BLaER1 (cell line): ENCODE results near the gene LEP.

ENCODE experiments used
- H3K27ac ChIP-seq: shearing (Covaris generic); formaldehyde crosslinking; 2 replicates; pipeline ENCODE4 v1.8.1; 2022
- H3K27me3 ChIP-seq: shearing (Covaris generic); formaldehyde crosslinking; 2 replicates; pipeline ENCODE4 v1.8.1; 2022
- H3K36me3 ChIP-seq: shearing (Covaris generic); formaldehyde crosslinking; 2 replicates; pipeline ENCODE4 v1.8.1; 2022
- H3K4me1 ChIP-seq: shearing (Covaris generic); formaldehyde crosslinking; 2 replicates; pipeline ENCODE4 v1.8.1; 2022
- H3K4me2 ChIP-seq: shearing (Covaris generic); formaldehyde crosslinking; 2 replicates; pipeline ENCODE4 v1.8.1; 2022
- H3K4me3 ChIP-seq: shearing (Covaris generic); formaldehyde crosslinking; 2 replicates; pipeline ENCODE4 v1.8.1; 2022
- H3K9ac ChIP-seq: shearing (Covaris generic); formaldehyde crosslinking; 2 replicates; pipeline ENCODE4 v1.8.1; 2022
- H3K9me3 ChIP-seq: shearing (Covaris generic); formaldehyde crosslinking; 2 replicates; pipeline ENCODE4 v1.8.1; 2022
- H4K20me1 ChIP-seq: shearing (Covaris generic); formaldehyde crosslinking; 2 replicates; pipeline ENCODE4 v1.8.1; 2022
- Cebpa-rat ChIP-seq: shearing (Covaris generic); IDR thresholded peaks from 2 replicates; pipeline ENCODE4 v1.8.1; 2022

The LEP gene

GRCh38 chr7:128242661-128243060 is 1.6 kb downstream of the LEP start:
- no peak overlapping the region for H3K4me2 ChIP-seq
- no peaks in the 10 kb centered on the region for H4K20me1 ChIP-seq
- TF ChIP-seq Cebpa-rat, result no peak
- no peaks in the 10 kb centered on the region for H3K27me3 ChIP-seq
- H3K27ac ChIP-seq, result no peak overlapping the region
- H3K4me3 ChIP-seq, result no peak overlapping the region
- no peaks in the 10 kb centered on the region for H3K36me3 ChIP-seq
- no peak overlapping the region for H3K9ac ChIP-seq
- H3K9me3 ChIP-seq, result peaks cover 38% of the 10 kb centered on the region
- H3K4me1 ChIP-seq, result no peaks in the 10 kb centered on the region

DNA sequence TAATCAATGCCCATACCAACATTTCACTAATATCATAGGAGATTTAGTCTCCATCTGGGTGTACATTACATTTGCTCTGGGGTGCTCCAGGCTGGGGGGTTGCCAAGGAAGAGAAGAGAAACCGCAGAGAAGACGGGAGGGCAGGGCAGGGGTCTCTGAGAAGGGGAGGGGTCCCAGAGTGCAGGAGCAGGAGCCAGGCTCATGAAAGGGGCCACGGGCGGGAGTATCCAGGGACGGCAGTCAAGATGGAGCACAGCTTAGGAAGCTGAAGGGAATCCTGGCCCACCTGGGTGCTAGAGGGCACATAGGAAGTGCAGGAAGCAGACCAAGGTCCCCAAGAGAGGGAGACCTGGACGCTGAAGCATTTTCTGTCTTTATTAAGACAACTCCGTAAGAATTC is 2.2 kb downstream of the LEP start:
- no peak overlapping the region for H3K9ac ChIP-seq
- no peaks in the 10 kb centered on the region for H3K4me1 ChIP-seq
- no peaks in the 10 kb centered on the region for H4K20me1 ChIP-seq
- no peak overlapping the region for H3K27ac ChIP-seq
- H3K4me2 ChIP-seq, result no peak overlapping the region
- no peak for TF ChIP-seq Cebpa-rat
- no peaks in the 10 kb centered on the region for H3K27me3 ChIP-seq
- no peaks in the 10 kb centered on the region for H3K36me3 ChIP-seq
- H3K9me3 ChIP-seq, result peaks cover 34% of the 10 kb centered on the region
- no peak overlapping the region for H3K4me3 ChIP-seq

DNA sequence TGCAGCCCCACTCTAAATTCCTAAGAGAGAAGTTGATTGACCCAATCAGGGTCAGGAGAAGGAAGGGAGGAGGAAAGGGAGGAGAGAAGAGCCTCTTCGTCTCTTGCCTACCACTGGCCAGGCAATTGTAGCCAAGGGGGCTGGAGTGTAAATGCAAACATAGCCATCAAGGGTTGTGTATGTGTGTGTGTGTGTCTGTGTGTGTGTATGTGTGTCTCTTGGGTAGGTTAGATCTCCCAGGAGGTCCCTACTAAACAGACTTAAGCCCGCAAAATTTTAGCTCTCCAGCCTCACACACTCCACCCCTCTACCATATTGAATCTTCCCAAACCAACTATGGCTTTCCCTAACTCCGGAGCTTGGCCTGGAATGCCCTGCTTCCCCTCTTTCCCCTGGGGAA is 3.8 kb downstream of the LEP start:
- no peaks in the 10 kb centered on the region for H4K20me1 ChIP-seq
- H3K27ac ChIP-seq, result no peak overlapping the region
- no peaks in the 10 kb centered on the region for H3K27me3 ChIP-seq
- H3K4me2 ChIP-seq, result no peak overlapping the region
- no peak overlapping the region for H3K9ac ChIP-seq
- H3K4me1 ChIP-seq, result no peaks in the 10 kb centered on the region
- H3K9me3 ChIP-seq, result peaks cover 18% of the 10 kb centered on the region
- no peak overlapping the region for H3K4me3 ChIP-seq
- H3K36me3 ChIP-seq, result no peaks in the 10 kb centered on the region
- no peak for TF ChIP-seq Cebpa-rat

DNA sequence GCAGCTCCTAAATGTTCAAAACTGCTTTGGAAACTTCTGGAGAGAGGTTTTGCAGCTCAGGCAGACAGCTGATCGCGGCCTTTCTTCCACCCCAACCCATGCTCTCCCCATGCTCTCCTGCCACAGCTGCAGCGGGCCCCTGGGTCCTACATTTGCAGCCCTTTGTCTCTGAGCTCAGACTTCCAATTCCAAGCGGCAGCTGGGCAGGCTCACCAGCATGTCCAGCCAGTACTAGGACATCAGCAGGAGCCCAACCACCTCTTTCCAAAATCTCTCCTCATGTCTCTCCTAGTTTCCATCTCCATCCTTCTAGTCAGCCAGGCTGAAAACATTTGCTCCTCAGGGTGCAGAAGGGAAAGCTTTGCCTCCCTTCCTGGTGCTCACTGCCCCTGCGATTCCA is 6.0 kb downstream of the LEP start:
- Histone ChIP-seq H4K20me1 (no peaks in the 10 kb centered on the region), H3K9ac (no peak overlapping the region), H3K36me3 (no peaks in the 10 kb centered on the region), H3K27me3 (no peaks in the 10 kb centered on the region), H3K4me1 (no peaks in the 10 kb centered on the region), H3K4me3 (no peak overlapping the region), H3K4me2 (no peak overlapping the region), H3K9me3 (no peaks in the 10 kb centered on the region), H3K27ac (no peak overlapping the region)
- no peak for TF ChIP-seq Cebpa-rat

DNA sequence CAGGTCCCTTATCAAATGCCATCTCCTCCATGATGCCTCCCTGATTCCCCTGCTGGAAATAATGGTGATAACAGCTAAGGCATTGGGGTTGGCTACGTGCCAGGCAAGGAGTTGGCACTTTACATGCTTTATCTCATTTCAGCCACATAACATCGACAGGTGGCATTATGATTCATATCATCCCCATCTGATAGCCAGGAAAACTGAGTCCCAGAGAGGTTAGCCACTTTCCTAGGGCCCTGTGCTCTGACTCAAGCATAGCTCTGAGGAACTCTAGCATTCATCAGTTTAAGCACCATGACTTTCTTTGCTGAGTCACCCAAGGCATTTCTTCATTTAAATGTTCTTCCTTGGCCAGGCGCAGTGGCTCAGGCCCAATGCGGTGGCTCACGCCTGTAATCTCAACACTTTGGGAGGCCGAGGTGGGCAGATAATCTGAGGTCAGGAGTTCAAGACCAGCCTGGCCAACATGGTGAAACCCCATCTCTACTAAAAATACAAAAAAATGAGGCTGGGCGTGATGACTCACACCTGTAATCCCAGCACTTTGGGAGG is 6.6 kb downstream of the LEP start:
- no peak overlapping the region for H3K4me3 ChIP-seq
- H3K27me3 ChIP-seq, result no peaks in the 10 kb centered on the region
- no peaks in the 10 kb centered on the region for H3K4me1 ChIP-seq
- no peak overlapping the region for H3K9ac ChIP-seq
- no peaks in the 10 kb centered on the region for H3K36me3 ChIP-seq
- H3K4me2 ChIP-seq, result no peak overlapping the region
- no peaks in the 10 kb centered on the region for H4K20me1 ChIP-seq
- TF ChIP-seq Cebpa-rat, result no peak
- no peaks in the 10 kb centered on the region for H3K9me3 ChIP-seq
- H3K27ac ChIP-seq, result no peak overlapping the region

- Histone ChIP-seq H3K27me3 (no peaks in the 10 kb centered on the region), H3K4me3 (no peak overlapping the region), H3K9me3 (0 out of 2 replicates have a peak, but pooled peaks cover 11% of the 10 kb centered on the region), H3K4me2 (no peak overlapping the region), H3K9ac (no peak overlapping the region), H4K20me1 (no peaks in the 10 kb centered on the region), H3K36me3 (no peaks in the 10 kb centered on the region), H3K4me1 (no peaks in the 10 kb centered on the region), H3K27ac (no peak overlapping the region)
- TF ChIP-seq Cebpa-rat, result no peak
These were observed 10.3 kb downstream of the LEP start for GRCh38 chr7:128251337-128251736.

GRCh38 chr7:128253701-128254100 is 12.6 kb downstream of the LEP start:
- H3K36me3 ChIP-seq, result no peaks in the 10 kb centered on the region
- no peaks in the 10 kb centered on the region for H4K20me1 ChIP-seq
- no peak overlapping the region for H3K9ac ChIP-seq
- H3K4me3 ChIP-seq, result no peak overlapping the region
- TF ChIP-seq Cebpa-rat, result no peak
- H3K9me3 ChIP-seq, result 0 out of 2 replicates have a peak, but pooled peaks cover 11% of the 10 kb centered on the region
- H3K4me2 ChIP-seq, result no peak overlapping the region
- no peak overlapping the region for H3K27ac ChIP-seq
- H3K27me3 ChIP-seq, result no peaks in the 10 kb centered on the region
- no peaks in the 10 kb centered on the region for H3K4me1 ChIP-seq

- H3K27ac ChIP-seq, result no peak overlapping the region
- 0 out of 2 replicates have a peak, but pooled peaks cover 11% of the 10 kb centered on the region for H3K9me3 ChIP-seq
- no peaks in the 10 kb centered on the region for H3K36me3 ChIP-seq
- H3K9ac ChIP-seq, result no peak overlapping the region
- no peaks in the 10 kb centered on the region for H3K4me1 ChIP-seq
- TF ChIP-seq Cebpa-rat, result no peak
- no peak overlapping the region for H3K4me2 ChIP-seq
- no peaks in the 10 kb centered on the region for H3K27me3 ChIP-seq
- no peak overlapping the region for H3K4me3 ChIP-seq
- H4K20me1 ChIP-seq, result no peaks in the 10 kb centered on the region
These were observed 13.4 kb downstream of the LEP start for GRCh38 chr7:128254470-128254869.

DNA sequence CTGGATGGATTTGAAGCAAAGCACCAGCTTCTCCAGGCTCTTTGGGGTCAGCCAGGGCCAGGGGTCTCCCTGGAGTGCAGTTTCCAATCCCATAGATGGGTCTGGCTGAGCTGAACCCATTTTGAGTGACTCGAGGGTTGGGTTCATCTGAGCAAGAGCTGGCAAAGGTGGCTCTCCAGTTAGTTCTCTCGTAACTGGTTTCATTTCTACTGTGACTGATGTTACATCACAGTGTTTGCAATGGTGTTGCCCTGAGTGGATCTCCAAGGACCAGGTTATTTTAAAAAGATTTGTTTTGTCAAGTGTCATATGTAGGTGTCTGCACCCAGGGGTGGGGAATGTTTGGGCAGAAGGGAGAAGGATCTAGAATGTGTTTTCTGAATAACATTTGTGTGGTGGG is 14.2 kb downstream of the LEP start:
- Histone ChIP-seq H3K27me3 (no peaks in the 10 kb centered on the region), H3K36me3 (no peaks in the 10 kb centered on the region), H3K4me3 (no peak overlapping the region), H3K4me2 (no peak overlapping the region), H3K9ac (no peak overlapping the region), H3K27ac (no peak overlapping the region), H3K4me1 (no peaks in the 10 kb centered on the region), H3K9me3 (0 out of 2 replicates have a peak, but pooled peaks cover 11% of the 10 kb centered on the region), H4K20me1 (no peaks in the 10 kb centered on the region)
- TF ChIP-seq Cebpa-rat, result no peak

- 0 out of 2 replicates have a peak, but pooled peaks cover 11% of the 10 kb centered on the region for H3K9me3 ChIP-seq
- TF ChIP-seq Cebpa-rat, result no peak
- no peaks in the 10 kb centered on the region for H3K4me1 ChIP-seq
- H3K36me3 ChIP-seq, result no peaks in the 10 kb centered on the region
- H3K27ac ChIP-seq, result no peak overlapping the region
- H4K20me1 ChIP-seq, result no peaks in the 10 kb centered on the region
- H3K4me2 ChIP-seq, result no peak overlapping the region
- no peak overlapping the region for H3K4me3 ChIP-seq
- no peaks in the 10 kb centered on the region for H3K27me3 ChIP-seq
- no peak overlapping the region for H3K9ac ChIP-seq
These were observed 16.4 kb downstream of the LEP start for GRCh38 chr7:128257458-128257857.
